ENCODE data around the gene SORT1. TPM values are rescaled to one million over a fixed set of nuclear protein-coding genes. Genes with fewer than 3 reads are reported as not detected.

SORT1 gene
- total and polyA plus RNA-seq, 4 donors: 39.0 to 135 (median 57.4) TPM

DNA sequence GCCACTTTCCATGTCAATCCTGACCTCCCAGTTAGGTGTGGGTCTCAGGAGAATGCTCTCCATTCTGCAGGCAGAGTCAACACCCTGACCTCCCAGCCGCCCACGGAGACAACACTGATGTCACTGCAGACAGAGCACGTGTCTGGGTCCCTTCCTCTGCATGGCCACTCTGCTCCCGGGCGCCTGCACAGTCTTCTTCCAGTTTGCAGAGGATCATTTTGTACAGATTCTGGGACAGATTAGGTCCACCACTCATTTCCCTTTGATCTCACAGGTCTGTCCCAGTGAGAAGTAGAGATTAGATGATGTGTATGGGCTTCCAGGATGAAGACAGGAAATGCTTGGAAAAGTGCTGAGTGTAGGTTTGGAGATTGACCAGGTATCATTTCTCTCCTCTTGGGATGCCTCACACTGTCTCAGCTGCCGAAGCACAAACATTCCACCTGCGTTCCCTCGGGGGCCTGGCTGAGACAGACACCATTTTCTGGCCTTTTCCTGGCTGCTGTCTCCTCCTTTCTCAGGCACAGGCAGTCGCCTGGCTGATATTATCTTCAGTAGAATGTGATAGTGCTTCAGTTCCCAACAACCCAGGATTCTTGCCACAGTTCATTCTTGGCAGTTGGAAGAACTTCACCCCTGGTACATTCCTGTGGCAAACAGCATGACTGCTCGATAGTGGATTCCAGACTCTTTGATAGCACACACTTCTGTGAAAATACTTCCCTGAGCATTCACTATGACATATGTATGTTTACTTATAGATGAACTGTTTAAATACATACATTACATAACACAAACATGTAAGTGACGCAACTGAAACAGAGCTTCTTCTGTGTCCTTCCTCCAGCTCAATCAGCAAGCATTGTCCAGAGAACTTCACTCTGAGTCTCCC lies 98.8 kb downstream of the SORT1 start:
- WGBS, 2 donors: 48 to 61% methylated on average over 11 of the region's 11 CpGs

GRCh38 chr1:109296782-109297181 lies 100.9 kb downstream of the SORT1 start:
- TF ChIP-seq, protein P1, sequence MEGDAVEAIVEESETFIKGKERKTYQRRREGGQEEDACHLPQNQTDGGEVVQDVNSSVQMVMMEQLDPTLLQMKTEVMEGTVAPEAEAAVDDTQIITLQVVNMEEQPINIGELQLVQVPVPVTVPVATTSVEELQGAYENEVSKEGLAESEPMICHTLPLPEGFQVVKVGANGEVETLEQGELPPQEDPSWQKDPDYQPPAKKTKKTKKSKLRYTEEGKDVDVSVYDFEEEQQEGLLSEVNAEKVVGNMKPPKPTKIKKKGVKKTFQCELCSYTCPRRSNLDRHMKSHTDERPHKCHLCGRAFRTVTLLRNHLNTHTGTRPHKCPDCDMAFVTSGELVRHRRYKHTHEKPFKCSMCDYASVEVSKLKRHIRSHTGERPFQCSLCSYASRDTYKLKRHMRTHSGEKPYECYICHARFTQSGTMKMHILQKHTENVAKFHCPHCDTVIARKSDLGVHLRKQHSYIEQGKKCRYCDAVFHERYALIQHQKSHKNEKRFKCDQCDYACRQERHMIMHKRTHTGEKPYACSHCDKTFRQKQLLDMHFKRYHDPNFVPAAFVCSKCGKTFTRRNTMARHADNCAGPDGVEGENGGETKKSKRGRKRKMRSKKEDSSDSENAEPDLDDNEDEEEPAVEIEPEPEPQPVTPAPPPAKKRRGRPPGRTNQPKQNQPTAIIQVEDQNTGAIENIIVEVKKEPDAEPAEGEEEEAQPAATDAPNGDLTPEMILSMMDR (IDR thresholded peaks at IDR 0.05; ENCODE audit: control extremely low read depth, extremely low read depth): no peak
- 95 to 97% methylated on average over 16 of the region's 16 CpGs for WGBS, 2 donors
- no peak overlapping the region for H3K27ac ChIP-seq (ENCODE audit: low read depth in 1 of 2, low read length in 1 of 2)
- no peaks in the 10 kb centered on the region for H3K27me3 ChIP-seq (ENCODE audit: control insufficient read depth in 3 of 3, insufficient read depth in 3 of 3, low read length in 2 of 3)
- no peaks in the 10 kb centered on the region for H3K36me3 ChIP-seq (ENCODE audit: control insufficient read depth in 4 of 4, insufficient read depth in 4 of 4, low read length in 4 of 4)
- ATAC-seq (ENCODE audit: insufficient read depth, low FRiP score) (no peak), DNase-seq (no peak)
- no peaks in the 10 kb centered on the region for H3K9me3 ChIP-seq (ENCODE audit: control insufficient read depth in 4 of 4, insufficient read depth in 3 of 4, low read length in 3 of 4)
- no peak overlapping the region for H3K9ac ChIP-seq (ENCODE audit: insufficient read depth in 1 of 2, low read length in 2 of 2)
- H3K4me1 ChIP-seq (ENCODE audit: control insufficient read depth in 5 of 5, insufficient read depth in 5 of 5, low read length in 5 of 5): peaks cover 4 to 45% (median 23%) of the 10 kb centered on the region in 5 donors
- no peak overlapping the region for H3K4me3 ChIP-seq

More for the DNA sequence above, 98.8 kb downstream of the SORT1 start:
- Histone ChIP-seq H3K4me3 (no peak overlapping the region), H3K27ac (ENCODE audit: low read depth in 1 of 2, low read length in 1 of 2) (peak overlapping the region in 1 of 2 donors; percentile 81), H3K4me1 (ENCODE audit: control insufficient read depth in 5 of 5, insufficient read depth in 5 of 5, low read length in 5 of 5) (peaks cover 4 to 42% (median 30%) of the 10 kb centered on the region in 5 donors), H3K36me3 (ENCODE audit: control insufficient read depth in 4 of 4, insufficient read depth in 4 of 4, low read length in 4 of 4) (no peaks in the 10 kb centered on the region), H3K27me3 (ENCODE audit: control insufficient read depth in 3 of 3, insufficient read depth in 3 of 3, low read length in 2 of 3) (no peaks in the 10 kb centered on the region), H3K9ac (ENCODE audit: insufficient read depth in 1 of 2, low read length in 2 of 2) (peak overlapping the region in 1 of 2 donors; percentile 8), H3K9me3 (ENCODE audit: control insufficient read depth in 4 of 4, insufficient read depth in 3 of 4, low read length in 3 of 4) (no peaks in the 10 kb centered on the region)
- no peak for ATAC-seq (ENCODE audit: insufficient read depth, low FRiP score)
- peak; percentile 64 to 82 (median 80) for DNase-seq
- TF ChIP-seq, protein P1 (IDR thresholded peaks at IDR 0.05; ENCODE audit: control extremely low read depth, extremely low read depth): no peak

GRCh38 chr1:109295712-109296415 lies 101.9 kb downstream of the SORT1 start:
- Histone ChIP-seq H3K9ac (ENCODE audit: insufficient read depth in 1 of 2, low read length in 2 of 2) (no peak overlapping the region), H3K36me3 (ENCODE audit: control insufficient read depth in 4 of 4, insufficient read depth in 4 of 4, low read length in 4 of 4) (no peaks in the 10 kb centered on the region), H3K27me3 (ENCODE audit: control insufficient read depth in 3 of 3, insufficient read depth in 3 of 3, low read length in 2 of 3) (no peaks in the 10 kb centered on the region), H3K9me3 (ENCODE audit: control insufficient read depth in 4 of 4, insufficient read depth in 3 of 4, low read length in 3 of 4) (no peaks in the 10 kb centered on the region), H3K27ac (ENCODE audit: low read depth in 1 of 2, low read length in 1 of 2) (no peak overlapping the region), H3K4me3 (no peak overlapping the region), H3K4me1 (ENCODE audit: control insufficient read depth in 5 of 5, insufficient read depth in 5 of 5, low read length in 5 of 5) (peaks cover 4 to 44% (median 25%) of the 10 kb centered on the region in 5 donors)
- ATAC-seq (ENCODE audit: insufficient read depth, low FRiP score) (no peak), DNase-seq (no peak)
- TF ChIP-seq, protein P1 (IDR thresholded peaks at IDR 0.05; ENCODE audit: control extremely low read depth, extremely low read depth): no peak
- 82 to 89% methylated on average over 12 of the region's 12 CpGs for WGBS, 2 donors
